Progenitor cell of endocrine pancreas (in vitro differentiated cells): ENCODE measurements around the gene CYP3A5. TPM values are rescaled to one million over a fixed set of nuclear protein-coding genes. Genes with fewer than 3 reads are reported as not detected.

Experiments used
- DNase-seq: peaks from one replicate; pipeline ENCODE4 v3.0.0; 2021; ENCODE audit warnings: low spot score; ENCODE audit not compliant: unreplicated experiment
- H3K27ac Mint-ChIP-seq: 2 replicates; pipeline ENCODE4 v1.8.0; 2021; ENCODE audit warnings: mild to moderate bottlenecking, moderate library complexity, mixed read lengths
- H3K27me3 Mint-ChIP-seq: 2 replicates; pipeline ENCODE4 v1.8.0; 2021; ENCODE audit warnings: mixed read lengths
- H3K36me3 Mint-ChIP-seq: 2 replicates; pipeline ENCODE4 v1.8.0; 2022; ENCODE audit warnings: mixed read lengths; ENCODE audit not compliant: insufficient read depth
- H3K4me1 Mint-ChIP-seq: 2 replicates; pipeline ENCODE4 v1.8.0; 2021; ENCODE audit warnings: low read depth, mixed read lengths
- H3K4me3 Mint-ChIP-seq: 2 replicates; pipeline ENCODE4 v1.8.0; 2021; ENCODE audit warnings: low read depth, mild to moderate bottlenecking, moderate library complexity, mixed read lengths
- H3K9me3 Mint-ChIP-seq: 2 replicates; pipeline ENCODE4 v1.8.0; 2021; ENCODE audit warnings: low read depth, mixed read lengths
- total RNA-seq: library from RNA; stranded (reverse); gene quantifications from 2 replicates; pipeline ENCODE4 v1.2.1, GENCODE V29; 2021
- TF ChIP-seq, protein P1 (sequence below): fragments of 200-600 bp; sonication (generic); IDR thresholded peaks from one replicate; pipeline ENCODE4 v1.5.0; 2021; ENCODE audit warnings: antibody characterized with exemption, mild to moderate bottlenecking; ENCODE audit not compliant: unreplicated experiment

CYP3A5 gene
- total RNA-seq, 1 donor from 2014 or later: 4.2 TPM

DNA sequence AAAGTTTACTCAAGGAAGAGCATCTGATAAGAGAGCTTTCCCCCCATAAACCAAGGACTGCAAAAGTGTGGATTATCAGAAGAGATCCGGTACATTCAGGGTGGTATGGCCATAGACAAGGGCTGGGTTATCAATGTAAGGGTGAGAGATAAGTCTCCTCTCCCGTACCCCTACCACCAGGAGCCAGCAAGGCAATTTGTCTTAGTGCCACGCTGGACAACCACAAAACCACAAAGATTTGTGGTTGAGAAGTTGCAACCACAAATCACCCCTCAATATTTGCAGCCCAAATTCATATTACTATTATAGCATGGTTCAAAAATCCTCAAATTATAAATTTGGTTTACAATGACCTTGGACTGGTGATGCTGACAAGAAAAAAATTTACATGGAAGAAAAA is 65.3 kb downstream of the CYP3A5 start:
- H3K27ac Mint-ChIP-seq: no peak overlapping the region
- H3K9me3 Mint-ChIP-seq: no peaks in the 10 kb centered on the region
- H3K4me1 Mint-ChIP-seq: peaks cover 16% of the 10 kb centered on the region
- H3K4me3 Mint-ChIP-seq: no peak overlapping the region
- TF ChIP-seq, protein P1, sequence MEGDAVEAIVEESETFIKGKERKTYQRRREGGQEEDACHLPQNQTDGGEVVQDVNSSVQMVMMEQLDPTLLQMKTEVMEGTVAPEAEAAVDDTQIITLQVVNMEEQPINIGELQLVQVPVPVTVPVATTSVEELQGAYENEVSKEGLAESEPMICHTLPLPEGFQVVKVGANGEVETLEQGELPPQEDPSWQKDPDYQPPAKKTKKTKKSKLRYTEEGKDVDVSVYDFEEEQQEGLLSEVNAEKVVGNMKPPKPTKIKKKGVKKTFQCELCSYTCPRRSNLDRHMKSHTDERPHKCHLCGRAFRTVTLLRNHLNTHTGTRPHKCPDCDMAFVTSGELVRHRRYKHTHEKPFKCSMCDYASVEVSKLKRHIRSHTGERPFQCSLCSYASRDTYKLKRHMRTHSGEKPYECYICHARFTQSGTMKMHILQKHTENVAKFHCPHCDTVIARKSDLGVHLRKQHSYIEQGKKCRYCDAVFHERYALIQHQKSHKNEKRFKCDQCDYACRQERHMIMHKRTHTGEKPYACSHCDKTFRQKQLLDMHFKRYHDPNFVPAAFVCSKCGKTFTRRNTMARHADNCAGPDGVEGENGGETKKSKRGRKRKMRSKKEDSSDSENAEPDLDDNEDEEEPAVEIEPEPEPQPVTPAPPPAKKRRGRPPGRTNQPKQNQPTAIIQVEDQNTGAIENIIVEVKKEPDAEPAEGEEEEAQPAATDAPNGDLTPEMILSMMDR: no peak
- peaks cover 12% of the 10 kb centered on the region for H3K27me3 Mint-ChIP-seq
- DNase-seq: no peak
- peaks cover 10% of the 10 kb centered on the region for H3K36me3 Mint-ChIP-seq

DNA sequence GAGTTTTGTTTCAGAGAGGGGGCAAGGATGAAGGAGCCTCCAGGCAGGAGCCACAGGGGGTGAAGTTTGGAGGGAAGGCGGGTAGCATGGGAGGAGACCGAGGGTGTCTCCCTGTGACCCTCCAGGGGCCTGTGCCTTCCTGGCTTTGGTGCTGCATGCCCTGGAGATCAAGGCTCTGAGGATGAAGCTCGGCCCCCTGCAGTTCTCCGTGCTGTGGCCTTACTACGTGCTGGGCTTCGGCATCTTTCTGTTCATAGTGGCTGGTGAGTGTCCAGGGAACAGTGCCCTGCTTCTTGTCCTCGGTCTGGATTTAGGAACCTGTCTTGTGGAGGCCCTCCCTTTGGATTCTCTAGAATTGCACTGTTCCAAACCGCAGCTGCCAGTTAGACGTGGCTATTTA is 72.2 kb downstream of the CYP3A5 start:
- Mint-ChIP-seq H3K36me3 (no peaks in the 10 kb centered on the region), H3K4me3 (no peak overlapping the region), H3K27ac (no peak overlapping the region), H3K4me1 (no peaks in the 10 kb centered on the region), H3K27me3 (peaks cover 15% of the 10 kb centered on the region), H3K9me3 (no peaks in the 10 kb centered on the region)
- TF ChIP-seq, protein P1: no peak
- no peak for DNase-seq

DNA sequence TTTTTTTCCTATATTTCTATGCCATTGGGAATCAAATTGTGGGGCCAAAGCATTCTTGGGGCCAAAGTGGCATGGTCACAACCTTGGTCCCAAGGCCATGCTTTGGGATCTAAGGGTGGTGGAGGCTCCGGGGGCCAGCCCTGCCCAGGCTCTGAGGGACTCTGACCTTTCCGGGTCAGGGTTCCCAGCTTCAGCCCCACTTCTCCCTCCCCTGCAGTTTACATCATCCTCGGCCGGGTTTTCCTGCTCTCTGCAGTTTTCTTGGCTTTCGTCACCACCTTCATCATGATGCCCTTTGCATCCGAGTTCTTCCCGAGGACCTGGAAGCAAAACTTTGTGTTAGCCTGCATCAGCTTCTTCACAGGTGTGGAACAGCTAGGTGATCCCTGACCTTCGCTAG is 73.3 kb downstream of the CYP3A5 start:
- no peaks in the 10 kb centered on the region for H3K9me3 Mint-ChIP-seq
- H3K4me3 Mint-ChIP-seq: no peak overlapping the region
- H3K4me1 Mint-ChIP-seq: no peaks in the 10 kb centered on the region
- H3K36me3 Mint-ChIP-seq: no peaks in the 10 kb centered on the region
- no peak for DNase-seq
- H3K27ac Mint-ChIP-seq: no peak overlapping the region
- H3K27me3 Mint-ChIP-seq: peaks cover 15% of the 10 kb centered on the region
- TF ChIP-seq, protein P1: no peak

DNA sequence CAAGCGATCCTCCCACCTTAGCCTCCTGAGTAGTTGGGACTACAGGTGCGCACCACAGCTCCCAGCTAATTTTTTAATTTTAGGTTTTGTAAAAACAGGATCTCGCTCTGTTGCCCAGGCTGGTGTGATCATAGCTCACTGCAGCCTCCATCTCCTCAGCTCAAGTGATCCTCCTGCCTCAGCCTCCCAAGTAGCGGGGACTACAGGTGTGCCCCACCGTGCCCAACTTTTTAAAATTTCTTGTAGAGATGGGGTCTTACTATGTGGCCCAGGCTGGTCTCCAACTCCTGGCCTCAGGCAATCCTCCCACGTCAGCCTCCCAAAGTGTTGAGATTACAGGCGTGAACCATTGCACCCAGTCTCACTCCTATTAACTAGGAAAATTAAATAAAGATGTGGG is 74.3 kb downstream of the CYP3A5 start:
- Mint-ChIP-seq H3K4me3 (no peak overlapping the region), H3K27me3 (peaks cover 14% of the 10 kb centered on the region), H3K4me1 (no peaks in the 10 kb centered on the region), H3K9me3 (no peaks in the 10 kb centered on the region), H3K27ac (no peak overlapping the region), H3K36me3 (no peaks in the 10 kb centered on the region)
- TF ChIP-seq, protein P1: no peak
- no peak for DNase-seq

DNA sequence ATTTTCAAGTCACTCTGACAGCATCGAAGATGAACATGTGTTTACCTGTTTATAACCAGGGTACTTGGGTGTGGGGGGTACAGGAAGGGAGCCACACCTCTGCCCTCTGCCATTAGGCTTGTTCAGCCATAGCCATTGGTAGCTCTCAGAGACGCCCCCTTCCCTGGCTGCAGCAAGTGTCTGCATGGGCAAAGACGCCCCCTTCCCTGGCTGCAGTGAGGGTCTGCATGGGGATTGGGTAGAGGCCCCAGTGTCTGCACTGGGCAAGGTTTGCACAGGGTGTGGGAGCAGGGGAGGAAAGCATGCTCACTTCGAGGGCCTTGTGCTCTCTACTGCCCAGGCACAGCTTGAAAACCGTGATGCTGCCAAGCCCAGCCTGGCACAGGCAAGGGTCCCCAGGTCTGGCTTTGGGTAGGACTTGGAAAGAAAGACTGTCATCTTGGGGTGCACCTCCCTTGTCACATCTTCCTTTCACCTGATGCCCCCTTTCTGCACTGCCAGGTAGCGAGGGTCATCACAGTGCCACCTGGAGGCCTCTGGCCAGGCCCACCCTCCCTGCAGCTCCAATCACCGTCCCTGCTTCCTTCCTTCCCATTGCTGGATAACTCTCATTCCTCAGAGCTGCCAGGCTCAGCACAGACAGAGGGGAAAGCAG is 78.0 kb downstream of the CYP3A5 start:
- Mint-ChIP-seq H3K4me3 (no peak overlapping the region), H3K27me3 (peaks cover 8% of the 10 kb centered on the region), H3K36me3 (no peaks in the 10 kb centered on the region), H3K27ac (no peak overlapping the region), H3K4me1 (no peaks in the 10 kb centered on the region), H3K9me3 (no peaks in the 10 kb centered on the region)
- DNase-seq: no peak
- TF ChIP-seq, protein P1: no peak
